Measurements from ENCODE around the gene KRT36.
A peak's percentile ranks its signal among the peaks of the same experiment; 100 is the strongest.

KRT36 gene

DNA sequence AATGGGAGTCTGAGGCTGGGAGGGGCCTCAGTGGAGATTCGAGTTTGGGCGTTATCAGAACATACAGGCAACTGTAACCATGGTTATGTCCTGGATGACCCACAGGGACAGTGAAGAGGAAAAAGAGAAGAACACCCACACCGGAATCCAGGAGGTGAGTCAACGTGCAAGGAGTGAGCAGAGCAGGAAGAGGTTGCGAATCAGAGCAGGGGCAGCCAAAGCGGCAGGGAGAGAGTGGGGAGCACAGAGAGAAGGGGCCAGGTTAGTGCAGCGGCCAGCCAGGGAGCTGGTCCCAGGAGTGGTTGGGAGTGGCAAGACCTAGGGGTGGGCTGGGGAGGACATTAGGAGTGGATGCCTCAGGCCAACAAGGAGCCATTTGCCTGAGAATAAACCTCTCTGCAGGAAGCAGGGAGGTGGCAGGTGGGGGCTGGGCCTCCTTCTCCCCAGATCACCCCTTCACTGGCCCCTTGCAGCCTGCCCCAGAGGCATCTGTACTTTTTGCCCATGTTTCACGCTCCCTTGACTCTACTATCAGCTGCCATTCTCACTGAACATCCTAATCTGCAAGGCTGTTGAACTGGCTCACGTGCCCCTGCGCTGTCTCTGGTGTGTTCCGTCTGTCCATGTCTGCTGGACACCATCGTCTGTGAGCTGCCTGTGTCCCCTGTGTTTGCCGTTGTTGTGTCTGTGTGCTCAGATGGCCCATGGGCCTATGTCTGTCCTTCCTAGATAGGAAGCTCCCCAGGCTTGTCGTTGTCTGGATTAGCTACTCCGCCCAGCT is 10.6 kb upstream of the KRT36 start:
- peak; percentile 66 for DNase-seq (ENCODE audit: low spot score)

DNA sequence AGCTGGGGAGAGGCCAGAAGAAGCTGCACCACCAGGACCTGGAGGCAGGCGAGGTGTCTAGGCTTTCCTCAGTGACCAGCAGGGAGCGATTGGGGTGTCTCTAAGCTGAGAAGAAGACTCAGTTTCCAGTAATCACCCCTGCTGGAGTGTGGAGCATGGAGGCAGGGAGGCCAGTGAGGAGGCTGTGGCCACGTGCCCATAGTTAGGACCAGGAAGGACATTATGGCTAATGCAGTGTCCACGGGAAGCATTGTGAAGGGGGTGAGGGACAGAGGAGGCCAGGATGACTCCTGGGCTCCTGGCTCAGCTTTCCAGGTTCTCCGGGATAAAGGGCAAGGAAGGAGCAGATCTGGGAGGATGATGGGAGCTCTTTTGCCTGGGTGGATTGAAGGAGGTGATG is 10.0 kb upstream of the KRT36 start:
- DNase-seq (ENCODE audit: low spot score) = no peak

GRCh38 chr17:41498276-41498675 is 8.6 kb upstream of the KRT36 start:
- DNase-seq (ENCODE audit: low spot score) = no peak

DNA sequence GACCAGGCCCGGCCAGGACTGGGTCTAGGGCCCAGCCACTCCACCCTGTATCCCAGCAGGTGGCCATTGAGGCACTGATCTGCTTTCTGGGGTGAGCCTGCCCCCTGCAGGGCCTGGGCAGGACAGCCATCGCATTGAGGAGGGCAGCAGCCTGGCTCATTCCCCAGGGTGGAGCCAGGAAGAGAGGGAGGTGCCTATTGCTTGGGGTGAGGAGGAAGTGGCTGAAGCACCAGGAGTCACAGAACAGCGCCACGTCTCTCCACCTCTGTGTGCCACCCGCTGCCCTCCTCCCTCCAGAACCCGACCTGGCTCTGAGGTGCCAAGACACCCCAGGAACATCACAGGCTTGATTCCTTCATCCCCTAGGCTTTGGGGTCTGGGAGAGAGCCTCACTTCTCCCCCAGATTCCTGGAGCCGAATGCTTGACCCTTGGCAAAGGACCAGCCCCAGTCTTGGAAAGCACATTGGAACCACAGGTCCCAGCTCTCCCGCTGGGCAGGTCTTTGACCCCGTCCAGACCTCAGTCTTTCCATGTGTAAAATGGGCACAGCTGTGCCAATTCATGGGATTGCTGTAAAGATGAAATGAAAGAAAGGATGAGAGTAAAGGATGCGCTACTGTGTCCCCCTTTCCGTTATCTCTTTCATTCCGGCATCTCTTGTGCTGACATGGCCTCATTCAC is 7.2 kb upstream of the KRT36 start:
- peak; percentile 74 for DNase-seq (ENCODE audit: low spot score)

- no peak for DNase-seq (ENCODE audit: low spot score)
These were observed 4.8 kb upstream of the KRT36 start for GRCh38 chr17:41494524-41494923.

DNA sequence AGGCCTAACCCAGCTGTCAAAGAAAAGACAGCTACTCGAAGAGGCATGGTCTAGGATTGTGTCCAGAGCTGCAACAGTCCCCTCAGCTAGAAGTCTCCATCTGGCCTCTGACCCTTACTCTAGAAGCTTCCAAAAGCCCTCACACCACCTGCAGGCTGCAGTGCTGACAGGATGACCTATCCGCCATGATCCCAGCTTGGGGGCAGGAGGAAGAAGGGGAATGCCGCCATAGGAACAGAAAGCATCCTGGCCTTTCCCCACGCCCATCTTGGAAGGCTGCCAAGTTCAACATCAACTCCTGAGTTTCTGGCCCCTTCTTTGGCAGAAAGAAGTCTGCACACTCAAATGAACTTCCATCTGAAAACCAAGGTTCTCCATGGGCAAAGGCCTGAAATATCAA is 3.1 kb upstream of the KRT36 start:
- no peak for DNase-seq (ENCODE audit: low spot score)

DNA sequence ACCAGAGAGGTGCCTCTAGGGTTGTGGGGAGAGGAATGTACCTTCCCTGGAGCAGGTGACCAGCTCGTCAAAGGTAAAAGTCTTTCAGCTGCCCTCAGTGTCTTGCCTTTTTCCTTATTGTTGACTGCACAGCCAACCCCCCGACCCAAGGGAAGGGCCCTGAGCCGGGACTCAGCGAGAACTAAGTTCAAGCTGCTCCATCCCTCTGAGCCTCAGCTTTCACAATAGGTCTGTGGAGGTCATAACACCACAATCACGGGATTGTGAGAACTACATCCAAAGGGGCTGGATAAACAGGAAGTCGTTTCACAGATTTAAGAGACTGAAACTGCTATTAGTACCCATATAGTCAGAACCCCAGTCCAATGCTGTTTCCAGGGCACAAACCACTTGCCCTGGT is 2.6 kb upstream of the KRT36 start:
- DNase-seq (ENCODE audit: low spot score) = no peak

DNA sequence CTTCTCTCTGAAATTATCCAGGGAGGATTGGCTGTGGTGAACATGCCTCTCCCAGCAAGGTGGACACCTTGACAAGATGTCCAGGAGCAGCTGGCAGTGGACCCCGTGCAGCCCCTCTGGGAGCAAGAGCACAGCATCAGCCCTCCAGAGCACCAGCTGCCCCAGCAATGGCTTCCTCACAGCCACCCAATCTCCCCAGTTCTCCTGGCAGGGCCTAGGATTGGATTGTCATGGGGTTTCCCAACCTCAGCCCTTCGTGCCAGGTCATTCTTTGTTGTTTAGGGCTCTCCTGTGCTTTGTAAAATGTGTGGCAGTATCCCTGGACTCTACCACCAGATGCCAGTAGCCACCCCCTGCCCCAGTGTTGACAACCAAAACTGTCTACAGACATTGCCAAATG is 1.8 kb upstream of the KRT36 start:
- no peak for DNase-seq (ENCODE audit: low spot score)

- no peak for DNase-seq (ENCODE audit: low spot score)
These were observed 585 bp upstream of the KRT36 start for GRCh38 chr17:41490000-41490990.

- DNase-seq (ENCODE audit: low spot score) = peak; percentile 65
These were observed 2.7 kb downstream of the KRT36 start for GRCh38 chr17:41486809-41487530.

GRCh38 chr17:41486316-41486715 is 3.4 kb downstream of the KRT36 start:
- no peak for DNase-seq (ENCODE audit: low spot score)

- DNase-seq (ENCODE audit: low spot score) = no peak
These were observed 4.5 kb downstream of the KRT36 start for GRCh38 chr17:41484920-41485904.

DNA sequence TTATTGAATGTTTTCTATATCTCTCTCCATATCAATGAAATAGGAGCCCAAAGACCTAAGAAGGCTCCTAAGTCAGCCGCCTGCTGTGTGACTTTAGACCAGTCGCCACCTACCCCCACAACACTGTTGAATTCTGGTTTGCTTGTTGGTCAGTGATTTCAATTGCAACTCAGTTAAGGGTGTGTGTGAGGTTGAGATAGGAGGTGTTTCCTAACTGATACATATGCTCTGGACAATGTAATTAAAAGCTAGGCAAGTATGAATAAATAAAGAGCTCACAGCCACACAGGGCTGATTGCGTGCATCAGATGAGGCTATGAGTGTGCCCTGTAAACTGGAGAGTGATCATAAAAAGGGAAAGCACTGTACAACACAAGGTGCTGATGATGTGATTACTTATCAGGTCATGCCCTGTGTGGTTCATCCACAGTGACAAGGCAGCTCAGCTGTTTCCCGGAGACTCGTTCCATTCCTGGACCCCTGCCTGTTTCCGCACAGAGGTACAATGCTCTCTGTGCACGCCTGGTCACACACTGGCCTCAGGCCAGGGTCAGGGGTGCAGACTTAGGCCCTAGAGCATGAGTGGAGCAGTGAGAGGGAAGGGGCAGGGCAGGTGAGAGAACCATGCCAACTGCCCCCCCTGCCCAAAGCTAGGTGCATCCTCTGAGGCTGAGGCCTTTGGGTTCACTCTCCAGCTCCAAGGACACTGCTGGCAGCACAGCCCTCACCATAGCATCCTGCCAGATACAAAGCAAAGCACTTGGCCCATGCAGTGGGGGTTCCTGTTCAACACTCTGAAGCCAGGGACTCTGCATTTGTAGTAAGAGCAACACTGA is 5.5 kb downstream of the KRT36 start:
- DNase-seq (ENCODE audit: low spot score) = no peak

DNA sequence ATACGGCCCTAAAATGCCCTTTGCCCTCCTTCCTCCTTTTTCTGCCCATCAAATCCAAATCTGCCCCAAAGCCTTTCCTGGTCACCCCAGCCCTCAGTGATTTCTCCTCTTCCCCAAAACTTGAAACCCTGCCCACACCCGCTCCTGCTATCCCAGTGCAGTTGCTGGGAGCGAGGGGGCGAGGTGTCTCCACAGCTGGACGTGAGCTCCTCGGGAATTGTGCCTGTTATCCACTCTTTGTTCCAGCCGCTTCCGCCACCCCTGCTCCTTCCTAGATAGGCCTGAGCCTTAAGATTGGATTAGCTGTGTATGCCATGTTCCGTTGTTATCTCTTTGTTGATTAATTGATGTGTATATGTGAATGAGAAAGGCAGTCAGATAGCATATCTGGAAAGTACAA is 6.2 kb downstream of the KRT36 start:
- no peak for DNase-seq (ENCODE audit: low spot score)

DNA sequence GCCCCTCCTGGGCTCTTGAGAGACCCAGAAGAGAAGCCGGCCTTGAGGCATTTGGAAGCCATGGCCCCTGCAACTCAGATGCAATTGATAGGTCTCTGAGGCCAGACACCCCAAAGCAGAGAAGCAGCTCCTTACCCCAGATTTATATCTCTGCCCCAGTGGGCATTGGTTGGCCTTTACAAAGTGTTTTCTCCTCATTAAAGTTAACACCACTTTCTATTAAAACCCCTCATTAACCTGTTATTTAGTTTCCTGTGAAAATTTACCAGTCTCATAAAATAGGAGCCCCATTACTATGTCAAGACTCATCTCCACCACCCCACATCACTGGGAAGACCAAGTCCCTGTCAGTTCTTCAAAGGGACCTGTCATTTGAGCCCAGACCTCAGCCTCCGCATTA is 8.7 kb downstream of the KRT36 start, which contains the start of gene KRT35:
Gene KRT35, minus strand, starts transcription at position 116 of the 400 bp plus-strand sequence. Its CDS starts 54 bp downstream, at position 62.
- no peak for DNase-seq (ENCODE audit: low spot score)

DNA sequence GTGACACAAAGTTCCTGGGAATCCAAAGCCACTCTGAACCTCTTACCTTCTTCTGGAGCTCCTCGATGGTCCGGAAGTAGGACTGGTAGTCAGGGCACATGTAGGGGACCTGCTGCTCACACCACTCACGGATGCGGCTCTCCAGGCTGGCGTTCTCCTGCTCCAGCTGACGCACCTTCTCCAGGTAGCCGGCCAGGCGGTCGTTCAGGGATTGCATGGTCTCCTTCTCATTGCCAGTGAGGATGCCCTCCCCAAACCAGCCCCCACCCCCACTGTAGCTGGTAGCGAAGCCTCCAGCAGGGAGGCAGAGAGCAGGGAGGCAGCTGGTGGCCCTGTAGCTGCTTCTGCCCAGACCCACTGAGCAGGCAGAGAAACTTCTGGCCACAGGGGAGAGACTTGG is 9.1 kb downstream of the KRT36 start:
- no peak for DNase-seq (ENCODE audit: low spot score)

DNA sequence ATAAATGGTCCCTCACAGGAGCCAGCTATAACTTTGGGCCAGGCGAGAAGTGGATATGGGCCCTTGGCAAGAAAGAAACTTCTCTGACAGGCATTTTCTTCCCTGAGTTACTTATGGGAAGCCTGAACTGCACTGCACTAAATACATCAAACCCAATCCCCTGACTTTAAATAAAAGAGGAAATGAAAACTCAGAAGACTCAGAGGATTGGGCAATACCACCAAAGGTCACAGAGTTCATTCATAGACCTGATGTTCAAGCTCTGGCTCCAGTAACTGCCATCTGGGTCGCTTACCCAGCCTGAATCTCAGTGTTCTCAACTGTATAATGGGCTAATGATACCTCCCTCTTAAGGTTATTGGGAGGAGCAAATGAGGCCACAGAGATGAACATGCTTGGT is 9.6 kb downstream of the KRT36 start:
- no peak for DNase-seq (ENCODE audit: low spot score)

- DNase-seq (ENCODE audit: low spot score) = no peak
These were observed 11.5 kb downstream of the KRT36 start for GRCh38 chr17:41478237-41478636.
